G401.6 (cell line): Measurements from ENCODE around the gene GRID1.

Experiments
- FAIRE-seq: peaks from 2 replicates; lab custom pipeline; 2012; peaks lifted over from hg19 to GRCh38; lab: Jason Lieb, UNC

The GRID1 gene

DNA sequence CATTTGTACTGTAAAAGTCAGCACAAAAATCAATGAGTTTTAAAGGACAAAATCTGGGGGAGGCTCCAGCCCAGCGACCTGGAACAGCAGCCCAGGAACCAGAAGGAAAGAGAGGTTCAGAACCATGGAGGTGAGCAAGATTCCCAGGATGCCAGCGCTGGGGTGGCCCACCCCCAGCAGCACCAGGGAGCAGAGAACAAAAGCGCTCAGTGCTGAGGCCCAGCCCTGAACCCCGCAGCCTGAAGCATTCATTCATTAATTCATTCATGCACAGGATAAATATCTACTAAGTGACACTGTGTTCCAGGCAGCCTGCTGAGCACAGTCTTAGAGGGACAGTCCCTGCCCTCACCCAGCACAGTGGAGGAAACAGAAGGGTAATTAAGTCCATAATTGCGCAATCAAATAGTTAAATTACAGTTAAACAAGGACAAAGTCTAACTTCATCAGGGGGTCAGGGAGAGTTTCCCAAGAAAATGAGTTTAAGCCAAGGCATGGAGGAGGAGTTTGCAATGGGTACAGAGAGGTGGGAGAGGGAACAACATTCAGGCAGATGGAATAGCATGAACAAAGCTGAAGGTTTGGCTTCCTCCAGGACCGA, 202.3 kb downstream of the GRID1 start:
- FAIRE-seq: no peak

DNA sequence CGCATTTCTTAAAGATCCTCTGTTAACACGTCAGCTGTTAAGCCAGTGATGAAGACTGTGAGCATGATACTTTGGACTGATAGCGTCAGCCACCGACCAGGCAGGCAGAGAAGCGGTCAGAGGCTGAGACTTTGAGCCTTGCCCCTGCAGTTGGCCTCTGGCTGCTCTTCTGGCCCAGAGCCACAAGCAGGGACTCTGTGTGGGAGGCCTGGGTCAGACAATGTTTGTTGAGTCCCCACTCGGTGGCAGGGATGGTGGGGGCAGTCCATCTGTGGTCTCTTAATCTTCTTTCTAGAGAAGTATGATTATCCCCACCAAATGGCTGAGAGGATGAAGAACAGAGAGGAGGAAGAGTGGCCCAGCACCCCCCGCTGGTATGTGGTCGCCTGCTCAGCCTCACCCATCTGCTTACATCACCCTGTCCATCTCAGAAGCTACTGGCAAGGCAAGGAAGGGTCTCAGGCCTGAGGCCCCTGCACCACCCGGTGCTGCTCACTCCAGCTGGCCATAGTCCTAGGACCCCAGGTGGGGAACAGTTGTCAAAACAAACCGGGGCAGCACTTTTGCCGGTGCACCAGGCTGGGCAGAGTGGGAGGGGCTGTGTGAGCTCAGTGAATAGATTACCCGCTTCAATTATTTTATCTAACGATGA, 202.9 kb downstream of the GRID1 start:
- no peak for FAIRE-seq

DNA sequence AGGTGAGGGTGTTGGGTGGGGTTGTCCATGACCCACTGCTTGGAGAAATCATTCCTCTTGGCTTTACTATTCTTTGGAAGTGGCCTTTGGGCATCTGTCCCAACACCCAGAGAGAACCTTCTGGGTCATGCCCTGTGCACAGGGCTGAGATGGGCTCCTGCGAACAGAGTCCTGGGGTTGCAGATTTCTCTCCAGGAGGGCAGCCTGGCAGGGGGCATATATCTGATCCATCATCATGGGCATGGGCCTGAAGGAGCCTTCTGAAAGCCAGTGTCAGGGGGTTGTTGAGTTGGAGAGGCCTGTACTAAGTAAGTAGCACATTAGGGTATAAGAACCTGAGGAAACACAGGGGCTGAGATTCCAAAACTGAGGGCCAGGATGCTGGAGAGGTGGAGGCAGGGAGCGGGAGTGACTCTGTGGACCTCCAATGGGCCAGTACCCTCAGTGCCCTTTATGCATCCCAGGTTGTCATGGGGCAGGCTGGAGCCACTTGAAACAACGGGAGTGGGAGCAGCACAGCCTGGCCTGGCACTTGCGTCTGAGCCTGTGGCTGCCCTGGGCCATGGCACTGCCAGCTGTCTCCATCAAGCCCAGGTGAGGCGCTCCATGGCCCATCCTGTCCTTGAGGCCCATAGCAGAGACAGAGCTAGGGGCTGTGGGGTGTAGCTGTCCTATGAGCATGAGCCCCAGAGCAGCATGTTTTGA, 203.7 kb downstream of the GRID1 start:
- FAIRE-seq: no peak

DNA sequence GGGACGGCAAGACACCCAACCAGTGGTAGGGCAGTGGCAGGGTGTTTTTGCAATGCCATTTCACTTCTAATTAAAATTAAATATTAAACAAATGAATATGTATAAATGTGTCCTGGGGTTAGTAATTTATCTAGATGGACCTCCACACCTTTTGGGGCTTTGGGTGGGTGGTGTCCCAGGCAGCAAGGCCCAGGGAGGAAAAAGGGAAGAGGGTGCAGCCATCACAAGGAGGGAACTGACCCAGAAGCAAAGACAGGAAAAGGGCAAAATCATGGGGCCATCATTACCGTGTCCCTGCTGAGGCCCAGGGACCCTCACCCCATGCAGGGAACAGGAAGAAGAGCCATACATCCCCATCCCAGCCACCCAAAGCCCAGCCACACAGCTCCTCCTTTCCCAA, 204.6 kb downstream of the GRID1 start:
- FAIRE-seq: no peak

DNA sequence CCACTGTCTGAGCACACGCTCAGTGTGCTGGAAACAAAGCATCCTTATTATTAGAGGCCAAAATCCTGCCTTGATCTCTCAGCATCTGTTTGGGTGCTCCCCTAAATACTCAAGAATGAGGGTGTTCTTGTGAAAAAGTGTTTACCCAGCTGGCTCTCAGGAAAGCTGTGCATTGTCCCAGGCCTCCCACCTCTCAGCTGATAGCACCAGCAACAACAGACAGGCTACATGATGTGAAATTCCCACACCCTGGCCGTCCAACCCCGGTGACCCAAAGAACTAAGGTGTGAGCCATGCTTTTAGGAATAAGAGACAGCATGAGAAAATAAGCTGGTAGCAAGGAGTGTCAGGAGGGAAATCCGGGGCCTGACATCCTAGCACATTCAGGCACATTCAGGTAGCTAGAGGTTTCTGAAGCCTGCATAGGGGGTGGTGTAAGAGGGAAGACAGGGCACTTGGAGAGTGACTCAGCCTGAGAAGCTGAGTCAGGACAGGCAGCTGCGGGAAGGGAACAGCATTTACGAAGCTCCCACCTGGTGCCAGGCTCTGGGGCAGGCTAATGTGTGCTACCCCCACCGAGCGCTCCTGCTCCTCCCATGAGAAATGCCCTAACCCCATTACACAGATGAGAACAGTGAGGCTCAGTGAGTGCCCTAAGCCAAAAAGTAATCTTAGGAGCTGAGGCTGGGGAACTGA, 205.6 kb downstream of the GRID1 start:
- no peak for FAIRE-seq

DNA sequence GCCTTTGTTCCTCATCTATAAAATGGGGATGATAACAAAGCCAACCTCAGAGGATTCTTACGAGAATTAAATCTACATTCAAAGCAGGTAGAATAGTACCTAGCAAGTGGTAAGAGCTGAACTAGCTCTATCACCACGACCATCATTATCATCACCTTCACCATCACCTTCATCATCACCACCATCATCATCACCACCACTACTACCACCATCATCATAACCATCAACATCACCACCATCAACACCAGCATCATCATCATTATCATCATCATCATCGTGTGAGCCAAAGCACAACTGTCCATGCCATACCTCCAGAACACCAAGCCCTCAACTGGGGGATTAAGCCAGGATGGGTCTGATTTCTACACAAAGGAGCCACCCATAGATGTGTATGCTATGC, 206.8 kb downstream of the GRID1 start:
- FAIRE-seq: no peak

DNA sequence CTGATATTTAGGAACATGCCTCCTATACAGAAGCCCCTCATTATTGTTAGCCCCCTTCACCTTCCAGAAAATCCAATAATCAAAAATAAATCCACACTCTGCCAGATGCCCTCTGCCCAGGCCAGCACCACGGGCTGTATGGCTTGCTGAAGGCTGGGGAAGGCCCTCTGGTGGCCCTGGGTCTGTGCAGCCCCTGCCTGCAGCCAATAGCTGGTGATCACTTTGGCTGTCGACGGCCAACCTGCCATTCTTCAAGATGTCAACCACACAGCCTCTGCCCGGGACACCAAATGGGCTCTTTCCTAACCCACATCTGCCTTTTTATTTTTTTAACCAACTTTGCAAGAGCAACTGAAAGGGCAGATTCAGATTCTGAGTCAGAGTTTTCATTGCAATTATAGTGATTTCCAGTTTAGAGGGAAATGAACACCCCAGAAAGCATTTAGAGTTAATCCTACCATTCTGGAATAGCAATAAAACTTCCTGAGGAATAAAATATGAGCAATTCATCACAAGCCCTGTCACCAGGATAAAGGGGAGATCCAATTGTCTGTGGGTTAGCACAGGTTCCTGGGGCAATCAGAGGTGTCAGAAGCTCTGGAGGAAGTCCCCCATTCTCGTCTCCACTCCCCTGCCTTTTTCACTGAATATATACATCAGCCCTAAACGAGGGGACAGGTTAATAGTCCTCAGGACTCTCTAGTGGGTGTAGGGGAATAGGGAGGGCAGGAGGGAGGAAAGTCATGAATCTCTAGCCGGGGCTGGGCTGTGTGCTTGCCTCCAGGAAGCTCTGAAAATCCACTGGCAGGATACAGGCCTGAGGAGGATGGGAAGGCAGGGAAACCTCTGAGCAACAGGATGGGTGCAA, 211.3 kb downstream of the GRID1 start:
- no peak for FAIRE-seq

DNA sequence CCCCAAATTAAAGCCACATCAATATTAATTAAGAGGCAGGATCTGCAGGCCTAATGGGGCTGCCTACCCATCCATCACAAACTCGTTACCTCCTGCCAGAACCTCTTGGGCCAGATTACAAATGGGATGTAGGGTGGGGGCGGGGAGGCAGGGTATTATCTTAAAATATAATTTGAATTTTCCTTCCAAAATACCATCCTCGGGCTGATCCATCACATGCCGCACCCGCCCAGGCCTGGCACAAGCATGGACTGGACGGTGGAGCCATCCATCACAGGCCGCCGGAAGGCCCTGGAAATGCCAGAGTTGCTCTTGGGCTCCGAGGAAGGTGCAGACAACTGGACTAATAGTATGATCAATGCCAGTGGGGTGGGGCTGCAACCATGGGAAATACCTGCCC, 212.8 kb downstream of the GRID1 start:
- no peak for FAIRE-seq

DNA sequence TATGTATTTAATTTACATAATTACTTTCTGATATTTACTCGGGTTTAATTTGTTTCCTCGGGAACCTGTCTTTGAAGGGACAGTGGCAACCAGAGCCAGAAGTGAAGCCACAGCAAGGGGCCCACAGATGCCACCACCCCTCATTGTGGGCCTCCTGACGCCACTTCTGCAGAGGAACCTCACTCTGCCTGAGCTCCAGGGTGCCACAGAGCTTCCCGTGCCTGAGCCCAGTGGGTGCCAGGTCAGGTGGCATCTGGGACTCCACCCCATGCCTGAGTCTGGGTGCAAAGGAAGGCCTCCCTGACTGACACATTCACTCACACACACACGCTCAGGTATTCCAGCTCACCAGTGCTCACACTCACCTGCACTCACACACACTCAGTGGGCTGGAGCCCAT, 213.7 kb downstream of the GRID1 start:
- FAIRE-seq: no peak

DNA sequence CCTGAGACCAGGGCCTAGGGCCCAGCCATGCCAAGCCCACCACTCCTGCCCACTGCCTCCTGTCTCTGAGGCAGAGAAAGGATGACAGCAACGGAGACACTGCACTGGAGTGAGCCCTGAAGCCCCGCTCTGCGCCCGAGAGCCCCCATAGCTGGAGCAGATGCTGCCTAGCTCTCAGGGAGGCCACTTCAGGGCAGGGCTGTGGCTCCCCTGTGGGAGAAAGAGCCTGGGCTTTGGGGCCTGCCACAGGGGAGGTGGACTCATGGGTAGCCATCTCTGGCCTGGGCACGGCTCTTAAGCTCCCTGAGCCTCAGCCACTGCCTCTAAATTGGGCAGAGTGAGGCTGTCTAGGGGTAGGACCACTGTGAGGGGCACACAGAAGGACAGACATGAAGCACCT, 214.2 kb downstream of the GRID1 start:
- FAIRE-seq: no peak

DNA sequence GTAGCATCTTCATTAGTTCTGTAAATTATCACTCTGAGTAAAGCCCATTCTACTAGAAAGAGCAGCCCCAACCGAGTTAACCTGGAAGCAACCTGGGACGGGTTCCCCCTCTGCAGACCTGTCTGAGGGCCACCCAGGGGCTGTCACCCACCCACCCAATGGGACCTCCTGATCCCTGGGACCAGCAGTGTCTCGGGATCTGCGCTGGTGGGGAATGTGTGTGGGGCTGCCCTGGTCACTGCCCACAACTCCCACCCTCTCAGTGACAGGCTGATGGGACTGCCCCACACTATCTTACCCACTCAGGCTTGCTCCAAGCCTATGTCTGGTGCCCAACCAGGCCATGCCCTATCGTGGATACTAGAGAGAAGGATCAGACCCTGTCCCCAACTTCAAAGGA, 215.0 kb downstream of the GRID1 start:
- FAIRE-seq: no peak

DNA sequence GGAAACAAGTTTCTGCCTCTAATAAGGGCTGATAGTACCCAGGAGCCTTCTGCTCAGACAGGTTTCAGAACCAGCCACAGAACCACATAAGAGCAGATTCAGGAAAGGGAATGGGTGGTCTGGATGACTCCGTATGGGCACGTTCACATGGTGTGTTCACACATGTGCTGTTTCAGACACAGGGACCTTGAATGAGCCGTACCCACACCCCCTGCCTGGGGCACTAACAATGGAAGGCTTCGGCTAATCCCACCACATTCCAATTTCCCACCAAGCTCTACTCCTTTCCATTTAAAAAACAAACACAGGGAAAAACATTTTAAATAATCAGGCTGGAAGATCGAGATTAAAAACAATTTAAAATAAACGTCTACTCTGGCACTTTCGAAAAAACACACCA, 217.3 kb downstream of the GRID1 start:
- no peak for FAIRE-seq

DNA sequence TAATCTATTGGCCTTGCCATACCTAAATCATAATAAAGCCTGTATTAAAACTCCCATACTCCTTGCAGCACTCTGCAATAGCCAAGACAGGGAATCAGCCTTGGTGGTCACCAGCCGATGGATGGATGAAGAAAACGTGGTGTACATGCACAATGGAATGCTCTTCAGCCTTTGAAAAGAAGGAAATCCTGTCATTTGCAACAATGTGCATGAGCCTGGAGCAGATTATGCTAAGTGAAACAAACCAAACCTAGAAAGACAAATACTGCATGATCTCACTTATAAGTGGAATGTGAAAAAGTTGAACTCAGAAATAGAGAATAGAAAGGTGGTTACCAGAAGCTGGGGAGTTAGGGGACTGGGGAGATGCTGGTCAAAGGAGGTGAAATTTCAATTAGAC, 218.5 kb downstream of the GRID1 start:
- FAIRE-seq: no peak

DNA sequence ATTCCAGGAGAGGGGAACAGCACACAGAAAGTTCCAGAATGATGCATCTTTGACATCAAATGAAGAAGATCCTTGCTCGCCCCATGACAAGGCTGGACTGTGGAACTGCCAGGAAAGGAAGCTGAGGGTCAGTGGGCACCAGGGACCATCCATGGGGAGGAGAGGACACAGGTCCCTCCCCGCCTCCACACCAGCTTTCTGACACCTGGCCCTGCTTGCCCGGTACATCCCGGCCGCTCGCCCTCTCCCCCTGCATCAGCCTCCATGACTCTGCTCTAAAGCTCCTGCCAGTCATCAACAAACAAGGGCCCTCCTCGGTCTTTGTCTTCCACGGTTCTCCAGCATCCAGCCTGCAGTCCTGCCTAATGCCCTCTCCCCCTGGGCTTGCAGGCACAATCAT, 222.3 kb downstream of the GRID1 start:
- no peak for FAIRE-seq

DNA sequence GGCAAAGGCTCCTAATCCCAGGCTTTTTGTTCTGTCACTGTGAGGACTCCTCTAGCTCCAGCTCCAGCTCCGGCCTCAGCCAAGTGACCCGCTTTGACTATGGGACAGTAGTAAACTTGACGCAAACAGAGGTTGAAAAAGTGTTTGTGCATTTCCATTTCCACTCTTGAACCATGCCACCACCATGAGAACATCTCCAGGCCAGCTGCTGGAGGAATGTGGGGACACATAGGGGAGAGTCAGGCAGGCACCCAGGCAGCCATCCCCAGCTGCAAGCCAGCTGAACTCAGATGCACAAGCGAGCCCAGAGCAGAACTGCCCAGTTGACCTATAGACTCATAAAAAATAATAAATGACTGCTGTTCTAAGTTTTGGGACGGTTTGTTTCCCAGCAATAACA, 224.7 kb downstream of the GRID1 start:
- no peak for FAIRE-seq

DNA sequence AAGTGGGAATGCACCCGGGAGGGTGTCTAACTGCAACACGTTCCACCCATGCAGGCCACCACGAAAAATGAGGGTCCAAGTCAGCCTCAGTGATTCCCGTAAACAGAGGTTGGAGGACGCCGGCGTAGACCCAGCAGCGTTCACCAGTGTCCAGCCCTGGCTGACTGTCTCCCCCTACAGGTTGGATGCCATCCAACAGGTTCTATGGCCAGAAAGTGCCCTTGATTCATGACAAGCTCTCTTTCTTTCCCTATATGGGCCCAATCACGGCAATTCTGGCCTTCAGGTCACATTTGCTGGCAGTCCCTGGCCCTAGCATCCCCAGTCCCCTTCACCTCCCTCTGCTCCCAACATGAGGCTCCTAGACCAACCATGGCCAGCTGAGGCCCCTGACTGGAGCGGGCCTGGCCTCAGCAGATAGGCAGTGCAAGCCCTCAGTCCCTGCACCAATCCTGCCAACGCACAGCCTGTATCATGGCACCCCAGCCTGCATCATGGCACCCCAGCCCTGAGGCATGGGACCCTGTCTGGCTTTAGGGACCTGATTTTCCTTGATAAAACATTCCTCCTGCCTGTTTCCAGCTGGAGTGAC, 227.4 kb downstream of the GRID1 start:
- no peak for FAIRE-seq

DNA sequence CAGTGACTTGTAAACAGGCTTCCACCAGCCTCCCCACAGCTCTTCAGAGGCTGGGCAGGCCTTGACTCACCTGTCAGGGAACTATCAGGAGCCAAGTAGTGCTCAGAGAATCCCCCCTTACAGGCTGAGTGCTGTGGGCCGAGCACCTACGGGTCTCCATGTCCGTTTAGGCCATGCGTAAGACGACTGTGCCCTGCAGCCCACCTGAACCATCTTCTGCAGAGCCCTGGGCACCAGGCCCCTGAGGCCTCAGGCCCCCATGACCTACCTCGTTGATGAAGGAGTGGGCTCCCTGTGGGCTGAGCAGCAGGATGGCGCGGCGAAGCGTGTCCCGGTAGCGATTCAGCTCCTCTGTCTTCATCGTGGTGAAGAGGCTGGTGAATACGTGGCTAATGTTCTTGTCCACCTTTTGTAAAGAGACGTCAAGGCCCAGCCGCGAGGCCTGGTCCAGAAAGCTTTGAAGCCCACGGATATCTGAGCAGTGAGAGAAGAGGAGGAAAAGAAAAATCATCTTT, 228.0 kb downstream of the GRID1 start:
- no peak for FAIRE-seq

DNA sequence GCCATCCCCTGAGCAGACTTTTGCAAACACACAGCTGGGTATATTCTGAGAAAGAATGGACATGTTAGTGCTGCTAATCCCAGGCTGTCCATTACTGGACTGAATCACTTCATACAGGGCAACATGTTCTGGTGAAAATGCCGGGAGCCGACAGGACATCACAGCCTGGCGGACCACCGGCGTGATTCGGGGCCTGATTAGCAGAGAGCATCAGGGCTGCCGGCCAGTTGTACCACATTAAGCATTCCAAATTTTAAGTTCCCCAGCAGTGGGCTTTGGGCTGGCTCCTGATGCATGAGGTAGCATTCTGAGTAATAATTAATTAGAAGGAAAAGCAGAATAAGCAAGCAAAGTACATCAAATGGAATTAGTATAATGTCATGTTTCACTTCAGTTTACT, 229.0 kb downstream of the GRID1 start:
- no peak for FAIRE-seq

DNA sequence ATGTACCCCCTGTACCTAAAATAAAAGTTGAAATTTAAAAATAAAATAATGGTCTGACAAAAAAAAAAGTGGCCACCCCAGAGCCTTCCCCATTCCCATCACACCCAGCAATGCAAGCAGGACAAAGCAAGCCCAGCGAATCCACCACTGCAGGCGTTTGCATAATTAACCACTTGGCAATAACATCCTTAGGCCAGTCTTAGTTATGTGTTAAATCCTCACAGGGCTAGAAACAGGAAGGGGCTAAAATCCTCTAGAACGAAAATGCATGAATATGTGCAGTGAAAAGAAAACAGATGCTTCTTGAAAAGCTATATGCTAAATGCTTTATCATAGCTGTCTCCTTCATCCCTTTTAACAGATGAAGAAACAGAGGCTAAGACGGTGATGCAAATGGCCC, 229.7 kb downstream of the GRID1 start:
- FAIRE-seq: no peak

DNA sequence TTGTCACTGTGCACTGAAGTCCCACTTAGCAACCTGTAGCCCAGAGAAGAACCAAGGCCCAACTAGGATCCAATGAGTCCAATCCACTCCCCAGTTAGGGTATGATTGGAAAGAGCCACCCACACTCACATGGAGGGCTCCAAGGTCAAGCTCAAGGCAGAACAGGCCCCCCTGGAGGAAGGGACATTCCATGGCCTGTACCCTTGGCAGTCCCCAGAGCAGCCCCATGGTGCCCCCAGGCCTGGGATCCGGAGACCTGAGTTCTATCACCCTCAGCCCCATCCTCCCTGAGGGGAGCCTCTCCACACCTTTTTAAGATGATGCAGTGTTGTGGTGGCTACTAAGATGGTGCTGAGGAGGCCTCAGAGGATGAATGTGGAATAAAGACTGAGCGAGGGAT, 231.4 kb downstream of the GRID1 start:
- FAIRE-seq: no peak

DNA sequence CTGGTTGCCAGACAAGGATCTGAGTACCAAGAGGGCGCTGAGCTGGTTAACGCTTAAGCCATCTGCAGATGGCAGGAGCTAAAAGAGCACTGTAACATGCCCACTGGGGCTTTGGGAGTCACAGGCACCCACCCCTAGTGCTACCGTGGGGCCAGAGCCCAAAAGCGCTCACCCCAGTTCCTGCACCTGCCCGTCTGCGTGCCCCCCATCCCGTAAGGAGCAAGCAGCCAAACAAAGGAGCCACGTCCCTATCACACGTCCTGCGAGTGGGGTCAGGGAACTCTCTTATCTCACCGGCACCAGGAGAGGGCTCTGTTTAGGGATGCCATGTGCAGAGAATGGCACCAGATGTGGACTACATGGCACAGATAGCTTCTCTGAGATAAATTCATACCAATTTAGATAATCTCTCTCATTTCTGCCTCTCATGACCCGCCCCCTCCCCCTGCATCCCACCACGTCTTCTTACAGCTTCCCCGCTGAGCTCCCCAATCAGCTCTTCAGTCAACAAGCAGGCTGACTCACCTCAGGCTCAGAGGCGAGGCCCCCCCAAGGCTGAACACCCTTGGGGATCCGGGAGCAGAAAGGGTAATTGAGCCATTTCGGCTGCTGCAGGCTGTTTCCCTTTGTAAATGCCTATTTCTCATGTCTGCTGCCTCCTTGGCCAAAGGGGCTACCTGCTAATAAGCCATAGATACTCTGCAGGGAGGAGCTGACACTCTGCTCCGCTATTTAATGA, 235.7 kb downstream of the GRID1 start:
- FAIRE-seq: no peak
